H1 (cell line): ENCODE results near the gene CAMTA1. TPM values are rescaled to one million over a fixed set of nuclear protein-coding genes. Genes with fewer than 3 reads are reported as not detected.

Experiments used
- CTCF ChIA-PET: fragments of 300-600 bp; sonication (Branson Sonifier 250); formaldehyde crosslinking; loops from one replicate; lab custom pipeline; 2021; ENCODE audit not compliant: partially characterized antibody; lab: Charles Lee
- POLR2A ChIA-PET: fragments of 300-600 bp; sonication (Branson Sonifier 250); formaldehyde crosslinking; loops from one replicate; lab custom pipeline; 2021; ENCODE audit warnings: inconsistent platforms; ENCODE audit not compliant: partially characterized antibody; lab: Charles Lee
- DNase-seq, 2 experiments: peaks; one replicate each; pipeline versions ENCODE4 v3.0.0 to v3.0.0-alpha.2; 2010 to 2022; ENCODE audit warnings: low spot score in 2 of 2, low read depth in 1 of 2, mixed read lengths in 1 of 2
- FAIRE-seq: peaks from 2 replicates; lab custom pipeline; 2011; peaks lifted over from hg19 to GRCh38; lab: Jason Lieb, UNC
- H2AFZ ChIP-seq: 2 replicates; pipeline ENCODE4 v1.8.1; 2012; ENCODE audit warnings: low read length, inconsistent platforms
- H2AK5ac ChIP-seq: 2 replicates; pipeline ENCODE4 v1.6.1; 2013; ENCODE audit warnings: low read depth, low read length
- H2BK120ac ChIP-seq: replicated peaks from 2 replicates; pipeline ENCODE3; 2013; ENCODE audit warnings: low read depth, low read length, inconsistent platforms
- H2BK12ac ChIP-seq: 2 replicates; pipeline ENCODE4 v1.6.1; 2013; ENCODE audit warnings: low read depth, low read length
- H2BK15ac ChIP-seq: 2 replicates; pipeline ENCODE4 v1.6.1; 2013; ENCODE audit warnings: low read length
- H2BK20ac ChIP-seq: 2 replicates; pipeline ENCODE4 v1.6.1; 2013; ENCODE audit warnings: low read length
- H2BK5ac ChIP-seq: 2 replicates; pipeline ENCODE4 v1.6.1; 2013; ENCODE audit warnings: low read depth, low read length
- H3K14ac ChIP-seq: 2 replicates; pipeline ENCODE4 v1.6.1; 2013; ENCODE audit warnings: inconsistent platforms; ENCODE audit not compliant: insufficient read length
- H3K18ac ChIP-seq: 2 replicates; pipeline ENCODE4 v1.6.1; 2013; ENCODE audit warnings: low read length; ENCODE audit errors: extremely low read depth
- H3K23ac ChIP-seq: 2 replicates; pipeline ENCODE4 v1.6.1; 2013; ENCODE audit warnings: inconsistent platforms; ENCODE audit not compliant: insufficient read length
- H3K23me2 ChIP-seq: 2 replicates; pipeline ENCODE4 v1.6.1; 2013; ENCODE audit warnings: low read depth, low read length
- H3K27ac ChIP-seq: 2 replicates; pipeline ENCODE4 v1.6.1; 2011; ENCODE audit warnings: low read depth, low read length, inconsistent platforms
- H3K27me3 ChIP-seq, 4 experiments: replicated peaks in 1 of 4; 1 replicate in 1 of 4; 2 replicates in 3 of 4; pipeline versions ENCODE4 v1.6.1 to v1.8.1; 2011 to 2013; ENCODE audit warnings: low read length in 3 of 4, mild to moderate bottlenecking in 3 of 4, inconsistent platforms in 2 of 4, mixed read lengths in 2 of 4, moderate library complexity in 1 of 4; ENCODE audit not compliant: control insufficient read depth in 3 of 4, insufficient read depth in 3 of 4; ENCODE audit errors: extremely low read depth in 1 of 4
- H3K36me3 ChIP-seq, 4 experiments: 2 replicates each; pipeline versions ENCODE4 v1.6.1 to v1.8.1; 2011 to 2013; ENCODE audit warnings: mild to moderate bottlenecking in 4 of 4, low read length in 3 of 4, moderate library complexity in 2 of 4, control low read depth in 1 of 4, inconsistent platforms in 1 of 4; ENCODE audit not compliant: insufficient read depth in 4 of 4, control insufficient read depth in 2 of 4
- H3K4ac ChIP-seq: replicated peaks from 2 replicates; pipeline ENCODE3; 2013; ENCODE audit warnings: low read length, low read depth, mixed read lengths, inconsistent platforms; ENCODE audit not compliant: insufficient read length
- H3K4me1 ChIP-seq, 4 experiments: replicated peaks in 1 of 4; 1 replicate in 1 of 4; 2 replicates in 3 of 4; pipeline versions ENCODE4 v1.6.1 to v1.8.1; 2011 to 2013; ENCODE audit warnings: low read length in 3 of 4, inconsistent platforms in 2 of 4, mixed read lengths in 1 of 4; ENCODE audit not compliant: insufficient read depth in 4 of 4, control insufficient read depth in 3 of 4
- H3K4me2 ChIP-seq, 2 experiments: 2 replicates each; pipeline versions ENCODE4 v1.6.1 to v1.8.1; 2011 to 2013; ENCODE audit warnings: low read depth in 2 of 2, low read length in 2 of 2, control low read depth in 1 of 2, inconsistent platforms in 1 of 2, mild to moderate bottlenecking in 1 of 2; ENCODE audit not compliant: insufficient read depth in 1 of 2
- H3K4me3 ChIP-seq, 4 experiments: fragments of 200-600, 300-600 bp in 1 of 4; sonication (generic), shearing (Covaris generic), sonication (Bioruptor Twin) in 1 of 4; 2 replicates each; pipeline versions ENCODE4 v1.5.1 to v1.8.1; 2011 to 2016; ENCODE audit warnings: low read length in 4 of 4, low read depth in 3 of 4, control low read depth in 2 of 4, inconsistent platforms in 2 of 4, mild to moderate bottlenecking in 2 of 4, mixed read lengths in 1 of 4, moderate library complexity in 1 of 4; ENCODE audit not compliant: insufficient read depth in 2 of 4; ENCODE audit errors: extremely low read depth in 1 of 4
- H3K56ac ChIP-seq: replicated peaks from 2 replicates; pipeline ENCODE3; 2013; ENCODE audit warnings: low read depth, mild to moderate bottlenecking, mixed read lengths, low read length, inconsistent platforms; ENCODE audit not compliant: insufficient read length
- H3K79me1 ChIP-seq: 2 replicates; pipeline ENCODE4 v1.6.1; 2013; ENCODE audit warnings: low read depth, low read length, control low read depth
- H3K79me2 ChIP-seq, 2 experiments: 2 replicates each; pipeline versions ENCODE4 v1.6.1 to v1.8.1; 2012 to 2013; ENCODE audit warnings: low read length in 2 of 2, mild to moderate bottlenecking in 2 of 2, inconsistent platforms in 1 of 2; ENCODE audit not compliant: insufficient read depth in 2 of 2, control insufficient read depth in 1 of 2
- H3K9ac ChIP-seq, 4 experiments: replicated peaks in 1 of 4; 1 replicate in 1 of 4; 2 replicates in 3 of 4; pipeline versions ENCODE4 v1.6.1 to v1.8.1; 2011 to 2013; ENCODE audit warnings: low read depth in 3 of 4, low read length in 3 of 4, control low read depth in 2 of 4, mild to moderate bottlenecking in 2 of 4, moderate library complexity in 2 of 4, inconsistent platforms in 1 of 4; ENCODE audit errors: extremely low read depth in 1 of 4
- H3K9me3 ChIP-seq, 2 experiments: 2 replicates each; pipeline versions ENCODE4 v1.6.1 to v1.8.1; 2012 to 2013; ENCODE audit warnings: mild to moderate bottlenecking in 2 of 2, moderate library complexity in 2 of 2, control low read depth in 1 of 2, inconsistent platforms in 1 of 2, low read depth in 1 of 2, low read length in 1 of 2, mixed read lengths in 1 of 2; ENCODE audit not compliant: insufficient read depth in 2 of 2
- H4K20me1 ChIP-seq, 2 experiments: replicated peaks in 1 of 2; 2 replicates each; pipeline versions ENCODE3 to v1.8.1; 2011 to 2013; ENCODE audit warnings: inconsistent platforms in 2 of 2, low read length in 2 of 2, mild to moderate bottlenecking in 1 of 2; ENCODE audit not compliant: insufficient read depth in 2 of 2, control insufficient read depth in 1 of 2
- H4K5ac ChIP-seq: 2 replicates; pipeline ENCODE4 v1.6.1; 2013; ENCODE audit warnings: low read length, low read depth, mixed read lengths, inconsistent platforms; ENCODE audit not compliant: insufficient read length
- H4K8ac ChIP-seq: 2 replicates; pipeline ENCODE4 v1.8.0; 2013; ENCODE audit warnings: mild to moderate bottlenecking, moderate library complexity, low read length, inconsistent platforms; ENCODE audit not compliant: insufficient read depth; ENCODE audit errors: extremely low read depth
- H4K91ac ChIP-seq: replicated peaks from 2 replicates; pipeline ENCODE3; 2013; ENCODE audit warnings: low read length, mixed read lengths, inconsistent platforms; ENCODE audit not compliant: insufficient read length
- E2F6 ChIP-seq: IDR thresholded peaks from 2 replicates; pipeline ENCODE4 v1.6.1; 2012; ENCODE audit warnings: inconsistent platforms
- WGBS, 2 experiments: shearing (Covaris generic) in 1 of 2; methylation state at CpG; one replicate each; pipeline versions ENCODE4 v1.1.6 to v1.1.7; 2013 to 2015; ENCODE audit warnings: low lambda C conversion rate in 2 of 2, mixed read lengths in 2 of 2, inconsistent platforms in 1 of 2, low coverage in 1 of 2, missing lambda C conversion rate in 1 of 2; ENCODE audit not compliant: insufficient replicate concordance in 2 of 2, insufficient coverage in 1 of 2, insufficient read length in 1 of 2; ENCODE audit errors: extremely low coverage in 1 of 2, missing lambda C conversion rate in 1 of 2; 5-methylcytosine and 5-hydroxymethylcytosine counted together
- polyA plus RNA-seq, 7 experiments: library from polyadenylated mRNA; depleted of rRNA in 3 of 7; stranded (reverse) in 5 of 7; unstranded in 2 of 7; fragments of >200 nt in 5 of 7; fragments of 200-250 nt in 2 of 7; gene quantifications; 1 replicate in 5 of 7; 2 replicates in 1 of 7; 4 replicates in 1 of 7; pipeline versions ENCODE4 v1.2.1 to v1.2.3, GENCODE V29; 2011 to 2013; ENCODE audit warnings: missing spikeins in 2 of 7, mixed read lengths in 2 of 7
- total RNA-seq: library from RNA; stranded (reverse); fragmentation: NEBNext Ultra II Directional; extraction: Animal tissue kit (Norgen Biotek cat#: 25700); gene quantifications from 2 replicates; pipeline ENCODE4 v1.2.1, GENCODE V29; 2021

Gene CAMTA1
- total and polyA plus RNA-seq, 2 of the 8 experiments (the other 6 are each of a cell fraction or from before 2014, with no cell fraction given) = 65.0 to 119 TPM

DNA sequence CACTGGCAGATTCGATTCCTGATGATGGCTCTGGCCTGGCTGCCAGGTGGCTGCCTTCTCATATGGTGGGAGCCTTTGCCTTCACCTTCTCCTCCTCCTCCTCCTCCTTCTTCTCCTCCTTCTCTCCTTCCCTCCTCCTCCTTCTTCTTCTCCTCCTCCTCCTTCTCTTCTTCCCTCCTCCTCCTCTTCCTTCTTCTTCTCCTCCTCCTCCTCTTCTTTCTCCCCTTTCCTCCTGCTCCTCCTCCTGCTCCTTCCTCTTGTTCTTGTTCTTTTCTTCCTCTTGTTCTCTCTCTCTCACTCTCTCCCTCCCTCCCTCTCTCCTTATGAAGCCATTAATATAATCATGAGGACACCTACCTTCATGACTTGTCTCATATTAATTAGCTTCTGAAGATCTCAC, 278.7 kb downstream of the CAMTA1 start:
- Histone ChIP-seq H3K4ac (no peak overlapping the region), H4K5ac (no peak overlapping the region), H3K4me2 (no peak overlapping the region), H3K4me1 (no peaks in the 10 kb centered on the region), H3K9ac (no peak overlapping the region), H4K20me1 (no peaks in the 10 kb centered on the region), H2BK20ac (no peak overlapping the region), H3K36me3 (no peaks in the 10 kb centered on the region), H4K91ac (no peak overlapping the region), H3K9me3 (no peaks in the 10 kb centered on the region), H3K27me3 (0 out of 7 replicates have a peak, but pooled peaks cover 0 to 2% (median 0%) of the 10 kb centered on the region in 4 experiments), H2AFZ (no peak overlapping the region), H3K56ac (no peak overlapping the region), H3K23me2 (no peaks in the 10 kb centered on the region), H3K14ac (no peak overlapping the region), H3K23ac (no peak overlapping the region), H2AK5ac (no peak overlapping the region), H2BK15ac (no peak overlapping the region), H3K27ac (no peak overlapping the region), H2BK120ac (no peak overlapping the region), H3K18ac (no peak overlapping the region), H3K79me2 (no peaks in the 10 kb centered on the region), H2BK12ac (no peak overlapping the region), H2BK5ac (no peak overlapping the region), H3K4me3 (no peak overlapping the region), H3K79me1 (no peaks in the 10 kb centered on the region), H4K8ac (no peak overlapping the region)
- ChIA-PET CTCF (interaction anchor here (1.3 to 1.6 kb wide), 2 partner anchors 9 to 144 kb away, joined by 4 to 6 read pairs; no protein-coding TSS in a partner anchor), POLR2A (no interaction called here)
- TF ChIP-seq E2F6 = no peak
- FAIRE-seq (no peak), DNase-seq (no peak)
- WGBS, 2 experiments = 93% methylated on average over 1 of the region's 1 CpG; no CpG with 5 or more reads in 1 of the 2 experiments
